Astrocyte of the spinal cord (primary cell): Measurements from ENCODE around the gene CNGA1.

Experiments used
- DNase-seq: peaks from one replicate; pipeline ENCODE4 v3.0.0; 2011; ENCODE audit warnings: low read depth, low spot score
- H3K4me3 ChIP-seq: 2 replicates; pipeline ENCODE4 v1.5.1; 2011; ENCODE audit warnings: low read depth, mild to moderate bottlenecking, low read length, moderate library complexity
- CTCF ChIP-seq: IDR thresholded peaks from 2 replicates; pipeline ENCODE4 v1.5.1; 2012; ENCODE audit warnings: low read depth, mild to moderate bottlenecking, low read length, inconsistent platforms
- in situ Hi-C: cut with HindIII; loops from 2 replicates; pipeline ENCODE4 v1.10.0; 2017; ENCODE audit warnings: low sequenced_read_pairs

The CNGA1 gene

GRCh38 chr4:48016141-48017107, at the start of gene CNGA1, which contains the start of gene NIPAL1:
TSS of gene CNGA1 (minus strand) at chr4:48016681. CDS start at chr4:47952689, 63,992 bp downstream.
TSS of gene NIPAL1 (plus strand) at chr4:48016772. CDS start at chr4:48016840, 68 bp downstream.
- DNase-seq, result peak; percentile 57
- in situ Hi-C loops, result no loop called here
- peak within 1 kb of the TSS; percentile 73 for H3K4me3 ChIP-seq
- peak; percentile 67 for TF ChIP-seq CTCF

- DNase-seq, result no peak
- no peak overlapping the region for H3K4me3 ChIP-seq
- no peak for TF ChIP-seq CTCF
- in situ Hi-C loops, result no loop called here
These were observed 49.1 kb upstream of the CNGA1 start for GRCh38 chr4:48065587-48066052.

GRCh38 chr4:48064349-48064748, 47.9 kb upstream of the CNGA1 start:
- in situ Hi-C loops, result no loop called here
- H3K4me3 ChIP-seq, result no peak overlapping the region
- TF ChIP-seq CTCF, result no peak
- DNase-seq, result no peak

- no peak for TF ChIP-seq CTCF
- no peak overlapping the region for H3K4me3 ChIP-seq
- in situ Hi-C loops, result no loop called here
- DNase-seq, result no peak
These were observed 42.4 kb upstream of the CNGA1 start for GRCh38 chr4:48058617-48059530.

- no peak overlapping the region for H3K4me3 ChIP-seq
- in situ Hi-C loops, result no loop called here
- DNase-seq, result no peak
- no peak for TF ChIP-seq CTCF
These were observed 34.6 kb upstream of the CNGA1 start for GRCh38 chr4:48051078-48051477.

- DNase-seq, result no peak
- TF ChIP-seq CTCF, result no peak
These were observed 33.0 kb upstream of the CNGA1 start for GRCh38 chr4:48049483-48049882.

More at GRCh38 chr4:48049483-48049882, 33.0 kb upstream of the CNGA1 start:
- no peak overlapping the region for H3K4me3 ChIP-seq
- in situ Hi-C loops, result no loop called here
